ENCODE data around the gene TDRD10. TPM values are rescaled to one million over a fixed set of nuclear protein-coding genes. Genes with fewer than 3 reads are reported as not detected.

TDRD10 gene
- total RNA-seq, 1 donor from 2014 or later, result not detected

DNA sequence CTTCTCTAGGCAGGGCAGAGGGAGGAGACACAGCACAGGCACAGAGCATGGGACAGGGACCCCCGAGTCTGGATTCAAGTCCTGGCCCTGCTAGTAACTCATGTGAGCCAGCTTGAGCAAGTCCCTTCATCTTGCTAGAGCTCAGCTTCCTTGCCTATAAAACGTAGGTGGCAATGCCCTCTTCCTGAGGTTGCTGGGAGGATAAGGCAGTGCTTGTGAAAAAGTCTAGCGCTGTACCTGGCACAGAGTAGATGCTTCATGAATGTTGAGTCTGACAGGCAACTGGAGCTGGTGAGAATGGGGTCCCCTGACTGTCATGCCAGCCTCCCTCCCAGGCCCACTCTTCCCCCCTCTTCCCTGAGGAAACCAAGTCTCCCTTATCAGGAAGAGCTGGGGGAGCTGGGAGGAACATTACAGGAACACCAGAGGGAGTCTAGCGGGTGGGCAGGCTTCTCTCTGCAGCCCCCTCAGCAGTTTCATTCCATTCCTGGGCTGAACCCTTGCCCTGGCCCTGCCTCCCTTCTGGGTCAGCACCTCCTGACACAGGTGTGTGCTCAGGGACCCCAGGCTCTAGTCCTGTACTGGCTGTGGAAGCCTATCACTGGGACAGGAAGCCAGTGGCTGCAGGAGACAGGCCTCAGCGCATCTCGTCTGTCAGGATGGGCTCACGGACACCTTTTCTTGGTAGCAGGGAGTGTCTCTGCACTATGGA, 75.5 kb downstream of the TDRD10 start:
- TF ChIP-seq, protein P1, sequence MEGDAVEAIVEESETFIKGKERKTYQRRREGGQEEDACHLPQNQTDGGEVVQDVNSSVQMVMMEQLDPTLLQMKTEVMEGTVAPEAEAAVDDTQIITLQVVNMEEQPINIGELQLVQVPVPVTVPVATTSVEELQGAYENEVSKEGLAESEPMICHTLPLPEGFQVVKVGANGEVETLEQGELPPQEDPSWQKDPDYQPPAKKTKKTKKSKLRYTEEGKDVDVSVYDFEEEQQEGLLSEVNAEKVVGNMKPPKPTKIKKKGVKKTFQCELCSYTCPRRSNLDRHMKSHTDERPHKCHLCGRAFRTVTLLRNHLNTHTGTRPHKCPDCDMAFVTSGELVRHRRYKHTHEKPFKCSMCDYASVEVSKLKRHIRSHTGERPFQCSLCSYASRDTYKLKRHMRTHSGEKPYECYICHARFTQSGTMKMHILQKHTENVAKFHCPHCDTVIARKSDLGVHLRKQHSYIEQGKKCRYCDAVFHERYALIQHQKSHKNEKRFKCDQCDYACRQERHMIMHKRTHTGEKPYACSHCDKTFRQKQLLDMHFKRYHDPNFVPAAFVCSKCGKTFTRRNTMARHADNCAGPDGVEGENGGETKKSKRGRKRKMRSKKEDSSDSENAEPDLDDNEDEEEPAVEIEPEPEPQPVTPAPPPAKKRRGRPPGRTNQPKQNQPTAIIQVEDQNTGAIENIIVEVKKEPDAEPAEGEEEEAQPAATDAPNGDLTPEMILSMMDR (IDR thresholded peaks at IDR 0.05), result no peak
- DNase-seq (ENCODE audit: extremely low spot score, unreplicated experiment), result no peak
- Mint-ChIP-seq H3K27me3 (ENCODE audit: unreplicated experiment) (no peaks in the 10 kb centered on the region), H3K4me3 (ENCODE audit: unreplicated experiment) (no peak overlapping the region), H3K36me3 (ENCODE audit: unreplicated experiment) (peaks cover 29% of the 10 kb centered on the region), H3K4me1 (ENCODE audit: unreplicated experiment) (no peaks in the 10 kb centered on the region), H3K9me3 (ENCODE audit: unreplicated experiment) (no peaks in the 10 kb centered on the region), H3K27ac (ENCODE audit: unreplicated experiment) (no peak overlapping the region)

DNA sequence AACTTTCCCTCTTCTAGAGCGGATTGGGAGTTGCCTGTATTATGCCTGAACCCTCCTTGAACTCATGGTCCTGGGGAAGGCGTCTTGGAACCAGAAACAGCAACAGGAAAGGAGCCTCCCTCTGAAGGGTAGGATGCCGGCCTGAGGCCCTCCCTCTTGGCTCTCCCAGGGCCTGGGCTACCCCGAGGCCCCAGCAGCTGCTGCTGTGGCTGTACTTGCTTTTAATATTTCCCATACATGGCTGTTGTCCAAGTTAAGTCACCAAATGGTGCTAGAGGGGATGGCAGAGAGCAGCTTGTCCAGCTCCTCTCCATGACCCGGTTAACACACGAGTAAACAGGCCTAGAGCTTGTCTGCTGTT, 76.0 kb downstream of the TDRD10 start:
- peaks cover 29% of the 10 kb centered on the region for H3K36me3 Mint-ChIP-seq (ENCODE audit: unreplicated experiment)
- H3K27ac Mint-ChIP-seq (ENCODE audit: unreplicated experiment), result no peak overlapping the region

DNA sequence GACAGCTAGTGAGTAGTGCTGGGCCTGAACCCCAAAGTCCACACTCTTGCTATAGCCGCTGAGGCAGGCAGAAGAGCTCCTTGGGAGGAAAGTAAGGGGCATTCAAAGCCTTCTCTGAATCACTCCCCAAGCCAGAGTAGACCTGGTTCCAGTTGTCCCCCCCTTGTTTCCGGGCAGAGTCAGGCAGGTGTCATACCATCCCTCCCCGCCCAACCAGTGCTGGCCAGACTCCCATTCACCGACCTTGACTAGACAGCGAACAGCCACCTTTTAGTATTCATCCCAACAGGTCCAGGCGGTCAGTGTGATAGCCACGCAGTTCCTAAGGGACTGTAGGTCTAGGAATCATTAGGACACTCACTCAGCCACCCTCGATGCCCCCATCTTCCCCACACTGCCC, 77.4 kb downstream of the TDRD10 start:
- Mint-ChIP-seq H3K36me3 (ENCODE audit: unreplicated experiment) (peaks cover 43% of the 10 kb centered on the region), H3K9me3 (ENCODE audit: unreplicated experiment) (no peaks in the 10 kb centered on the region), H3K27me3 (ENCODE audit: unreplicated experiment) (no peaks in the 10 kb centered on the region), H3K4me3 (ENCODE audit: unreplicated experiment) (no peak overlapping the region), H3K27ac (ENCODE audit: unreplicated experiment) (no peak overlapping the region), H3K4me1 (ENCODE audit: unreplicated experiment) (peaks cover 4% of the 10 kb centered on the region)
- no peak for DNase-seq (ENCODE audit: extremely low spot score, unreplicated experiment)
- TF ChIP-seq, protein P1 (IDR thresholded peaks at IDR 0.05), result no peak

More for the DNA sequence above, 76.0 kb downstream of the TDRD10 start:
- Mint-ChIP-seq H3K9me3 (ENCODE audit: unreplicated experiment) (no peaks in the 10 kb centered on the region), H3K4me3 (ENCODE audit: unreplicated experiment) (no peak overlapping the region), H3K27me3 (ENCODE audit: unreplicated experiment) (no peaks in the 10 kb centered on the region), H3K4me1 (ENCODE audit: unreplicated experiment) (no peaks in the 10 kb centered on the region)
- TF ChIP-seq, protein P1 (IDR thresholded peaks at IDR 0.05), result no peak
- DNase-seq (ENCODE audit: extremely low spot score, unreplicated experiment), result no peak

DNA sequence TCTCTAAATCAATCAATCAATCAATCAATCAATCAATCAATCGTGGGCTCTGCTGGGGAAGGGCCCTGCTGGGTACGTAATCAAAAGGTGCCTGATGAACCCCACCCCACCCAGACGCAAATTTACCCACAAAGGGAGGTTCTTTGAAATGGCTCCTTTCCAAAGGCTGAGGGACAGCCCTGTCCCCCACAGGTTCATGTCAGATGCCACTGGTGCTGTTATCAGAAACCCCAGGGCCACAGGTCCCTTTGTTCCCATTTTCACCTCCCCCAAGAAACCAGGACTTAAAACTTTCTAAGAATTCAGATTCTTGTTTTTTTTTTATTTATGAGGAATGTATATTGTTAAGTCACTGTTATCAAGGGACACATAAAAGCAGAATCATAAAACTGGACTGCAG, 79.7 kb downstream of the TDRD10 start:
- H3K27me3 Mint-ChIP-seq (ENCODE audit: unreplicated experiment), result no peaks in the 10 kb centered on the region
- no peak overlapping the region for H3K4me3 Mint-ChIP-seq (ENCODE audit: unreplicated experiment)
- peaks cover 4% of the 10 kb centered on the region for H3K4me1 Mint-ChIP-seq (ENCODE audit: unreplicated experiment)

DNA sequence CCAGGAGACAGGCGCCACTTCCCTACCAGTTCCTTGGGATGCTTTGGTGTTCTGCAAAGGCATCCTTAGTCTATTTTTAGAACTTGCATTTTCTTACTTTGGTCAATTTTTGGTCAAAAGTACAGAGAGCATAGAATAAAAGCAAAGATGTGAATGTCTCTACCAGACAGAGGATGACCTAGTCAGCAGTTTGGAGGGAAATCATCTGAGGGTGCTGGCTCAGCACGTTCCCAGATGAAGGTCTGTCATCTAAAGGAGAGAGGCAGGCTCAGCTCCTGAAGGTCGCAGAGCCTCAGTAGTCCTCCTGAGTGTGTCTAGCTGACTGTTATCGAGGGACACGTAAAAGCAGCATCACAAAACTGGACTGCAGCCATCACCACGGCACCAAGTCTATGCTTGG, 80.9 kb downstream of the TDRD10 start:
- no peak for DNase-seq (ENCODE audit: extremely low spot score, unreplicated experiment)
- H3K4me1 Mint-ChIP-seq (ENCODE audit: unreplicated experiment), result peaks cover 4% of the 10 kb centered on the region
- H3K4me3 Mint-ChIP-seq (ENCODE audit: unreplicated experiment), result no peak overlapping the region
- H3K9me3 Mint-ChIP-seq (ENCODE audit: unreplicated experiment), result no peaks in the 10 kb centered on the region
- no peak overlapping the region for H3K27ac Mint-ChIP-seq (ENCODE audit: unreplicated experiment)
- peaks cover 76% of the 10 kb centered on the region for H3K36me3 Mint-ChIP-seq (ENCODE audit: unreplicated experiment)
- no peaks in the 10 kb centered on the region for H3K27me3 Mint-ChIP-seq (ENCODE audit: unreplicated experiment)
- TF ChIP-seq, protein P1 (IDR thresholded peaks at IDR 0.05), result no peak

More for the DNA sequence above, 79.7 kb downstream of the TDRD10 start:
- no peak for DNase-seq (ENCODE audit: extremely low spot score, unreplicated experiment)
- TF ChIP-seq, protein P1 (IDR thresholded peaks at IDR 0.05), result no peak
- peaks cover 66% of the 10 kb centered on the region for H3K36me3 Mint-ChIP-seq (ENCODE audit: unreplicated experiment)
- no peak overlapping the region for H3K27ac Mint-ChIP-seq (ENCODE audit: unreplicated experiment)
- no peaks in the 10 kb centered on the region for H3K9me3 Mint-ChIP-seq (ENCODE audit: unreplicated experiment)

Data from osteocyte (in vitro differentiated cells).